GM12878 (cell line): Measurements from ENCODE around the gene QSOX1. TPM values are rescaled to one million over a fixed set of nuclear protein-coding genes. Genes with fewer than 3 reads are reported as not detected.

Source experiments
- ATAC-seq: fragments of 200-7000 bp; cut with Tn5 transposase; 3 replicates; pipeline ENCODE4 v1.9.1; 2020; ENCODE audit warnings: mild to moderate bottlenecking, moderate library complexity
- BruUV-seq: library from RNA; stranded (reverse); fragments of 400-500 nt; replicated peaks from 2 replicates; lab custom pipeline; 2021; lab: Mats Ljungman, UMichigan
- CTCF ChIA-PET: fragments of 300-600 bp; sonication (Branson Sonifier 250); formaldehyde crosslinking; extraction: SDS; loops from one replicate; lab custom pipeline; 2021; ENCODE audit warnings: inconsistent platforms; lab: Yijun Ruan, JAX
- POLR2A ChIA-PET: fragments of 350-600 bp; formaldehyde crosslinking; extraction: SDS; loops from one replicate; lab custom pipeline; 2021; ENCODE audit warnings: inconsistent platforms; lab: Charles Lee
- RAD21 ChIA-PET: fragments of 300-600 bp; sonication (Branson Sonifier 250); formaldehyde crosslinking; loops from one replicate; lab custom pipeline; 2023; ENCODE audit warnings: antibody characterized with exemption; ENCODE audit not compliant: unreplicated experiment; lab: Charles Lee
- SMC1A ChIA-PET: fragments of 300-600 bp; sonication (Branson Sonifier 250); formaldehyde crosslinking; loops from one replicate; lab custom pipeline; 2023; ENCODE audit not compliant: unreplicated experiment, uncharacterized antibody; lab: Charles Lee
- DNase-seq: peaks from one replicate; pipeline ENCODE4 v3.0.0-alpha.2; 2011; ENCODE audit warnings: low read depth, low spot score
- FAIRE-seq: peaks from 3 replicates; lab custom pipeline; 2011; peaks lifted over from hg19 to GRCh38; lab: Jason Lieb, UNC
- H2AFZ ChIP-seq: 2 replicates; pipeline ENCODE4 v1.6.0; 2011; ENCODE audit warnings: low read depth, low read length, control low read depth; ENCODE audit not compliant: control insufficient read depth
- H3K27ac ChIP-seq: 2 replicates; pipeline ENCODE4 v1.5.1; 2011; ENCODE audit warnings: control low read depth; ENCODE audit not compliant: control insufficient read depth, insufficient read depth
- H3K27me3 ChIP-seq, 2 experiments: replicated peaks in 1 of 2; 2 replicates each; pipeline versions ENCODE4 v1.6.0 to v1.6.1; 2011; ENCODE audit warnings: low read length in 1 of 2; ENCODE audit not compliant: control insufficient read depth in 2 of 2, insufficient read depth in 2 of 2
- H3K36me3 ChIP-seq, 2 experiments: 2 replicates each; pipeline ENCODE4 v1.5.1; 2011; ENCODE audit warnings: low read length in 1 of 2; ENCODE audit not compliant: control insufficient read depth in 2 of 2, insufficient read depth in 2 of 2
- H3K4me1 ChIP-seq: 2 replicates; pipeline ENCODE4 v1.6.1; 2011; ENCODE audit warnings: mild to moderate bottlenecking, low read length, moderate library complexity, mixed read lengths; ENCODE audit not compliant: control insufficient read depth, insufficient read depth
- H3K4me2 ChIP-seq: 2 replicates; pipeline ENCODE4 v1.6.0; 2011; ENCODE audit warnings: control low read depth; ENCODE audit not compliant: control insufficient read depth, insufficient read depth
- H3K4me3 ChIP-seq: fragments of 200-600 bp; sonication (generic); 2 replicates; pipeline ENCODE4 v1.5.1; 2016
- H3K79me2 ChIP-seq: 2 replicates; pipeline ENCODE4 v1.6.0; 2011; ENCODE audit warnings: low read length; ENCODE audit not compliant: control insufficient read depth, insufficient read depth
- H3K9ac ChIP-seq: 2 replicates; pipeline ENCODE4 v1.8.0; 2011; ENCODE audit warnings: low read length, control low read depth, mixed read lengths; ENCODE audit not compliant: control insufficient read depth, insufficient read depth
- H3K9me3 ChIP-seq: replicated peaks from 3 replicates; pipeline ENCODE4 v1.5.1; 2011; ENCODE audit warnings: mild to moderate bottlenecking, low read length; ENCODE audit not compliant: control insufficient read depth, insufficient read depth
- H4K20me1 ChIP-seq: 2 replicates; pipeline ENCODE4 v1.6.0; 2011; ENCODE audit not compliant: control insufficient read depth, insufficient read depth
- JUNB ChIP-seq: IDR thresholded peaks from 2 replicates; pipeline ENCODE4 v1.6.1; 2016; ENCODE audit warnings: antibody characterized with exemption, mild to moderate bottlenecking
- MAX ChIP-seq: IDR thresholded peaks from 2 replicates; pipeline ENCODE4 v1.6.1; 2012; ENCODE audit warnings: low read depth, low read length, improper control_type of control experiment
- WGBS: methylation state at CpG from one replicate; pipeline ENCODE4 v1.1.6; 2016; ENCODE audit warnings: low lambda C conversion rate; ENCODE audit not compliant: insufficient replicate concordance, insufficient coverage; ENCODE audit errors: missing lambda C conversion rate; 5-methylcytosine and 5-hydroxymethylcytosine counted together
- in situ Hi-C: fragments of 300-500 bp; cut with MboI; formaldehyde crosslinking; loops from 9 replicates; pipeline ENCODE4 v1.14.3; 2018; ENCODE audit warnings: mixed read lengths
- intact Hi-C: fragments of 100-400 bp; cut with micrococcal nuclease; formaldehyde crosslinking; loops from one replicate; pipeline ENCODE4 v1.14.2; 2022; ENCODE audit not compliant: unreplicated experiment
- polyA plus RNA-seq, 11 experiments: library from polyadenylated mRNA; depleted of rRNA in 4 of 11; unstranded in 6 of 11; stranded (reverse) in 5 of 11; fragments of >200 nt; fragmentation: Nextera tagmentation in 4 of 11; fragmentation: Illumina TruSeq in 1 of 11; extraction: Ambion mirVana in 4 of 11; extraction: Trizol in 1 of 11; gene quantifications; 1 replicate in 1 of 11; 2 replicates in 10 of 11; pipeline versions ENCODE4 v1.2.1 to v1.2.3, GENCODE V29; 2011 to 2016; ENCODE audit warnings: inconsistent platforms in 2 of 11, missing spikeins in 2 of 11, low read depth in 1 of 11
- total RNA-seq, 4 experiments: library from RNA; depleted of rRNA in 3 of 4; stranded (reverse); fragments of >200 nt in 3 of 4; fragmentation: Illumina TruSeq in 1 of 4; extraction: Trizol in 1 of 4; gene quantifications; 2 replicates each; pipeline versions ENCODE4 v1.2.1 to v1.2.3, GENCODE V29; 2013 to 2021

QSOX1 gene
- total and polyA plus RNA-seq, 10 of the 15 experiments (the other 5 are each of a cell fraction or from before 2014, with no cell fraction given): 1.8 to 31.3 (median 11.2) TPM

- ChIA-PET SMC1A (interaction anchor here (0.8 to 1.9 kb wide), 8 partner anchors 9 to 301 kb away, joined by 3 to 7 read pairs (median 4); partner anchors contain the start of gene QSOX1), RAD21 (interaction anchor here (0.6 to 1.5 kb wide), 6 partner anchors 10 to 462 kb away, joined by 3 to 5 read pairs (median 4); no protein-coding TSS in a partner anchor), POLR2A (no interaction called here), CTCF (interaction anchor here (0.6 to 4.6 kb wide), 15 partner anchors 8 to 889 kb away, joined by 3 to 37 read pairs (median 4); no protein-coding TSS in a partner anchor)
- 87% methylated on average over 13 of the region's 13 CpGs for WGBS
- Histone ChIP-seq H3K4me2 (no peak overlapping the region), H2AFZ (no peak overlapping the region), H3K79me2 (no peaks in the 10 kb centered on the region), H3K4me3 (no peak overlapping the region), H3K36me3 (peaks cover 0 to 6% of the 10 kb centered on the region in 2 experiments; a peak in 2 of 4 replicates), H3K9me3 (no peaks in the 10 kb centered on the region), H4K20me1 (no peaks in the 10 kb centered on the region), H3K4me1 (no peaks in the 10 kb centered on the region), H3K27me3 (no peaks in the 10 kb centered on the region), H3K27ac (no peak overlapping the region), H3K9ac (no peak overlapping the region)
- TF ChIP-seq MAX: no peak
- TF ChIP-seq JUNB: no peak
- FAIRE-seq: no peak
- DNase-seq: no peak
- intact Hi-C loops: loop anchor here (1.0 kb wide), 1 partner anchor 301 kb away; no protein-coding TSS in a partner anchor
- ATAC-seq: no peak; the same call in 2 of the 3 replicates
- in situ Hi-C loops: no loop called here
- BruUV-seq: no TSS peak
Observed at GRCh38 chr1:180167721-180168467, 13.2 kb downstream of the QSOX1 start.
